SH-SY5Y (cell line): ENCODE results near the gene CXCR5.

Source experiments
- GATA2 ChIP-seq: IDR thresholded peaks from 2 replicates; pipeline ENCODE4 v1.6.1; 2011; ENCODE audit warnings: mild to moderate bottlenecking, low read depth, low read length
- GATA3 ChIP-seq: IDR thresholded peaks from 2 replicates; pipeline ENCODE4 v1.6.1; 2011; ENCODE audit warnings: low read depth, mild to moderate bottlenecking, low read length, moderate library complexity

The CXCR5 gene

GRCh38 chr11:118883368-118884071 is at the start of gene CXCR5:
CXCR5 (plus strand) TSS chr11:118883892; CDS start chr11:118883942, 50 bp downstream.
- no peak for TF ChIP-seq GATA2
- no peak for TF ChIP-seq GATA3

- no peak for TF ChIP-seq GATA2
- TF ChIP-seq GATA3, result no peak
Measured at GRCh38 chr11:118834427-118835028, 49.2 kb upstream of the CXCR5 start.

GRCh38 chr11:118837868-118838267 is 45.8 kb upstream of the CXCR5 start:
- TF ChIP-seq GATA2 (no peak), GATA3 (no peak)

- TF ChIP-seq GATA2 (no peak), GATA3 (no peak)
Measured at GRCh38 chr11:118838905-118839553, 44.7 kb upstream of the CXCR5 start.

- TF ChIP-seq GATA2 (no peak), GATA3 (no peak)
Measured at GRCh38 chr11:118841469-118842242, 42.0 kb upstream of the CXCR5 start.

- TF ChIP-seq GATA3 (no peak), GATA2 (no peak)
Measured at GRCh38 chr11:118842369-118842768, 41.3 kb upstream of the CXCR5 start.

- no peak for TF ChIP-seq GATA3
- no peak for TF ChIP-seq GATA2
Measured at GRCh38 chr11:118843565-118843964, 40.1 kb upstream of the CXCR5 start.

- TF ChIP-seq GATA3 (no peak), GATA2 (no peak)
Measured at GRCh38 chr11:118845369-118845768, 38.3 kb upstream of the CXCR5 start.

GRCh38 chr11:118846181-118846935 is 37.3 kb upstream of the CXCR5 start:
- TF ChIP-seq GATA3, result no peak
- TF ChIP-seq GATA2, result no peak

GRCh38 chr11:118849825-118850224 is 33.9 kb upstream of the CXCR5 start:
- TF ChIP-seq GATA2, result no peak
- TF ChIP-seq GATA3, result no peak

GRCh38 chr11:118851970-118852369 is 31.7 kb upstream of the CXCR5 start:
- TF ChIP-seq GATA2 (no peak), GATA3 (no peak)

GRCh38 chr11:118853678-118854077 is 30.0 kb upstream of the CXCR5 start:
- TF ChIP-seq GATA3, result no peak
- no peak for TF ChIP-seq GATA2

- TF ChIP-seq GATA3 (no peak), GATA2 (no peak)
Measured at GRCh38 chr11:118856314-118856713, 27.4 kb upstream of the CXCR5 start.

- TF ChIP-seq GATA3 (no peak), GATA2 (no peak)
Measured at GRCh38 chr11:118857385-118857784, 26.3 kb upstream of the CXCR5 start.
